Trophoblast cell (in vitro differentiated cells and primary cell): ENCODE results near the gene EXT2.

Experiments used
- DNase-seq, 2 donors: peaks; one replicate each; pipeline ENCODE4 v3.0.0-alpha.2; 2016
- H2AFZ ChIP-seq: 2 replicates; pipeline ENCODE4 v1.6.1; 2013; ENCODE audit warnings: low read length, moderate library complexity, mild to moderate bottlenecking; ENCODE audit not compliant: insufficient read depth, poor library complexity
- H2AK5ac ChIP-seq: 2 replicates; pipeline ENCODE4 v1.6.1; 2013; ENCODE audit warnings: mild to moderate bottlenecking, low read length
- H2BK120ac ChIP-seq: 2 replicates; pipeline ENCODE4 v1.6.1; 2013; ENCODE audit warnings: low read length, mild to moderate bottlenecking, moderate library complexity; ENCODE audit not compliant: insufficient read depth, poor library complexity
- H2BK12ac ChIP-seq: 2 replicates; pipeline ENCODE4 v1.6.1; 2013; ENCODE audit warnings: mild to moderate bottlenecking, low read length, moderate library complexity
- H2BK5ac ChIP-seq: 2 replicates; pipeline ENCODE4 v1.6.1; 2013; ENCODE audit warnings: low read length, low read depth, moderate library complexity, mild to moderate bottlenecking; ENCODE audit not compliant: poor library complexity
- H3K14ac ChIP-seq: 2 replicates; pipeline ENCODE4 v1.6.1; 2013; ENCODE audit warnings: mild to moderate bottlenecking, low read length
- H3K18ac ChIP-seq: 2 replicates; pipeline ENCODE4 v1.6.1; 2013; ENCODE audit warnings: mild to moderate bottlenecking, low read length
- H3K23ac ChIP-seq: 2 replicates; pipeline ENCODE4 v1.6.1; 2013; ENCODE audit warnings: low read length
- H3K27ac ChIP-seq: 2 replicates; pipeline ENCODE4 v1.5.1; 2013; ENCODE audit warnings: low read depth, mild to moderate bottlenecking, inconsistent platforms, low read length, moderate library complexity
- H3K27me3 ChIP-seq: 2 replicates; pipeline ENCODE4 v1.6.1; 2013; ENCODE audit warnings: inconsistent platforms, mild to moderate bottlenecking, low read length, moderate library complexity; ENCODE audit not compliant: insufficient read depth
- H3K36me3 ChIP-seq, 2 experiments: 1 replicate in 1 of 2; 2 replicates in 1 of 2; pipeline ENCODE4 v1.6.1; 2013; ENCODE audit warnings: low read length in 2 of 2, mild to moderate bottlenecking in 2 of 2, moderate library complexity in 1 of 2; ENCODE audit not compliant: insufficient read depth in 2 of 2, control insufficient read depth in 1 of 2
- H3K4ac ChIP-seq: 2 replicates; pipeline ENCODE4 v1.6.1; 2013; ENCODE audit warnings: low read depth, mild to moderate bottlenecking, low read length, moderate library complexity
- H3K4me1 ChIP-seq, 2 experiments: 1 replicate in 1 of 2; 2 replicates in 1 of 2; pipeline ENCODE4 v1.6.1; 2013; ENCODE audit warnings: low read length in 2 of 2, mild to moderate bottlenecking in 2 of 2, moderate library complexity in 1 of 2; ENCODE audit not compliant: insufficient read depth in 2 of 2, control insufficient read depth in 1 of 2
- H3K4me2 ChIP-seq: 2 replicates; pipeline ENCODE4 v1.6.1; 2013; ENCODE audit warnings: inconsistent platforms, mild to moderate bottlenecking, low read length, moderate library complexity
- H3K4me3 ChIP-seq: 2 replicates; pipeline ENCODE4 v1.5.1; 2013; ENCODE audit warnings: mild to moderate bottlenecking, low read depth, low read length, inconsistent platforms
- H3K79me1 ChIP-seq: one replicate; pipeline ENCODE4 v1.6.1; 2013; ENCODE audit warnings: low read length
- H3K79me2 ChIP-seq: 2 replicates; pipeline ENCODE4 v1.6.1; 2013; ENCODE audit warnings: low read length, mild to moderate bottlenecking; ENCODE audit not compliant: control insufficient read depth, insufficient read depth, poor library complexity
- H3K9ac ChIP-seq: 2 replicates; pipeline ENCODE4 v1.6.1; 2013; ENCODE audit warnings: mild to moderate bottlenecking, low read length
- H3K9me3 ChIP-seq: 2 replicates; pipeline ENCODE4 v1.6.1; 2013; ENCODE audit warnings: low read depth, mild to moderate bottlenecking, control low read depth, inconsistent platforms, low read length; ENCODE audit not compliant: insufficient read depth
- H4K12ac ChIP-seq: 2 replicates; pipeline ENCODE4 v1.6.1; 2013; ENCODE audit warnings: low read depth, mild to moderate bottlenecking, low read length, moderate library complexity
- H4K8ac ChIP-seq: 2 replicates; pipeline ENCODE4 v1.6.1; 2013; ENCODE audit warnings: low read depth, mild to moderate bottlenecking, low read length, moderate library complexity
- H4K91ac ChIP-seq: one replicate; pipeline ENCODE4 v1.6.1; 2013; ENCODE audit warnings: low read depth, mild to moderate bottlenecking, low read length, moderate library complexity
- WGBS: extraction: QIAGEN DNeasy Blood & Tissue Kit; methylation state at CpG from one replicate; pipeline ENCODE4 v1.1.7; 2013; ENCODE audit warnings: missing lambda C conversion rate; ENCODE audit not compliant: insufficient read length, insufficient coverage; ENCODE audit errors: extremely low coverage; 5-methylcytosine and 5-hydroxymethylcytosine counted together

EXT2 gene

DNA sequence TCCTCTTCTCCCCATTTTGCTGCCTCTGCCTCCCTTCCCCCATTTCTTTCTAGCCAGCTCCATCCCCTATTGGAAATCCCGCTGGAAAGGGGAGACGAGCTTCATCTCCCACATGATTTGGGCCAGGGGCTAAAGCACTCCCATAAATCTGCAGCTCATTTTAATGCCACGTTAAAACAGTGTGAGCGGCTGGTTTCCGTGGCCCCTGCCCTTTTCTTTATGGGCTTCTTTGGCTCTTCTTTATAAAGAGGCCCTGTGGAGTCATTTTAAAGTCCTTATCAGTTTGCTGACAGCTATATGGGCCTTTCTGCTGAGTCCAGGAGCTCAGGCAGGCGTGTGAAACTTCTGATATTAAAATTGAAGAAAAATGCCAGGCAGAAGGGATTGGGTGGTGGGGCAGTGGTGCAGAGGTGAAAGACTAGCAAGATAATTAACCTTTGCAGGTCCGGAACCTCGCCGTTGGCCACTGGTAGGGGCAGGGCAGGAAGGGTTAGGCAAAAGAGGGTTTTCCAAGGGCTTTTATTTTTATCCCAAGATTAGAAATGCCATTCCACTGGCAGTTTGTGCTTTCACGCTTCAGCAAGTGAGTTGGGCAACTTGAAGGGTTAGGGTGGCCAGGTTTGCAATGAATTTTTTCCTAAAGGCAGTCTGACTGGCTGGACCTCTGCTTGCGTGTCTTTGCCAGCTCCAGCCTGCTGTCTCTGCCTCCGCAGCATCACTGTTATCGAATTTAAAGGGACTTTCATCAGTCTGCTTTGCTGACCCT is 44.3 kb downstream of the EXT2 start:
- Histone ChIP-seq H3K79me1 (no peaks in the 10 kb centered on the region), H3K18ac (no peak overlapping the region), H3K9ac (no peak overlapping the region), H4K91ac (no peak overlapping the region), H2AK5ac (no peak overlapping the region), H3K9me3 (no peaks in the 10 kb centered on the region), H3K27me3 (no peaks in the 10 kb centered on the region), H3K79me2 (no peaks in the 10 kb centered on the region), H3K4me2 (no peak overlapping the region), H3K4me1 (peaks cover 0 to 2% of the 10 kb centered on the region in 2 experiments), H3K14ac (no peak overlapping the region), H3K36me3 (no peaks in the 10 kb centered on the region), H2BK120ac (no peak overlapping the region), H3K4ac (no peak overlapping the region), H3K4me3 (no peak overlapping the region), H2AFZ (no peak overlapping the region), H2BK5ac (no peak overlapping the region), H3K27ac (no peak overlapping the region), H4K12ac (no peak overlapping the region), H2BK12ac (no peak overlapping the region), H4K8ac (no peak overlapping the region), H3K23ac (no peak overlapping the region)
- no peak for DNase-seq
- WGBS = no CpG with 5 or more reads among the region's 13 CpGs

DNA sequence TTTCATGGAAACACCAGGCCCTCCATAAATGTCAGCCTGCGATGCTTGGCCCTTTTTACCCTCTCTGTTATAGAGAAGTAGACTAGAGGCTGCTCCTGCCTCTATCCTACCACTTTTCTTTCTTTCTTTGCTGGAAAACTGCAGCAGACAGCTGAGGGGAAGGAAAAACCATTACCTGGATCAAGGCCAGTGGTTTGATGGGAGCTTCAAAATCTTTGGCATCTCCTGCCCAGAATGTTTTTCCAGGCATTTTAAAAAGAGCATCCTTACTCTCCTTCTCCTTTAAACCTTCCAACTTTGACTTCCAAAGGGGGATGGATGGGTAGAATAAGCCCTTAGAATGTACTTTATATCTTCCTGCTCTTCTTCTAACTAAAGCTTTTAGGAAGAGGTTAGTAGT is 44.9 kb downstream of the EXT2 start:
- H3K27ac ChIP-seq = no peak overlapping the region
- no peak overlapping the region for H3K4me3 ChIP-seq
- H3K79me2 ChIP-seq = no peaks in the 10 kb centered on the region
- H3K23ac ChIP-seq = no peak overlapping the region
- H4K91ac ChIP-seq = no peak overlapping the region
- no peaks in the 10 kb centered on the region for H3K79me1 ChIP-seq
- H3K27me3 ChIP-seq = no peaks in the 10 kb centered on the region
- no peak overlapping the region for H3K4me2 ChIP-seq
- no peaks in the 10 kb centered on the region for H3K9me3 ChIP-seq
- no peak for DNase-seq
- no peaks in the 10 kb centered on the region for H3K36me3 ChIP-seq
- no peak overlapping the region for H2AFZ ChIP-seq
- no peak overlapping the region for H3K14ac ChIP-seq
- peaks cover 0 to 2% of the 10 kb centered on the region in 2 experiments for H3K4me1 ChIP-seq
- H2BK5ac ChIP-seq = no peak overlapping the region
- WGBS = no CpG with 5 or more reads among the region's 1 CpG
- H4K12ac ChIP-seq = no peak overlapping the region
- no peak overlapping the region for H2AK5ac ChIP-seq
- no peak overlapping the region for H2BK12ac ChIP-seq
- H3K9ac ChIP-seq = no peak overlapping the region
- H4K8ac ChIP-seq = no peak overlapping the region
- no peak overlapping the region for H2BK120ac ChIP-seq
- H3K18ac ChIP-seq = no peak overlapping the region
- H3K4ac ChIP-seq = no peak overlapping the region

DNA sequence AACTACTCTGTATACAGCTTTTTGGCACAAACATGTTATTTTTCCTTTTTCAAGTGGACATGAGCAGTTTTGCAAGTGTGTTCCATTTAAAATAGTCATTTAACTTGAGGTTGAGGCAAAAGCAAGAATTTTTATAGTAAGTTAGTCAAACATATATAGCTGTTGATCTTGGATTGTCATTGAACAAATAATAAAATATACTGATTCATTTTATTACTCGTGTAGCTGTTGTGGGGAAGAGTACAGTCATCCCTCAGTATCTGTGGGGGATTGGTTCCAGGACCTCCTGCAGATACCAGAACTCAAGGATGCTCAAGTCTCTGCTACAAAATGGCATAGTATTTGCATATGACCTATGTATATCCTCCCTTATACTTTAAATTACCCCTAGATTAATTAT is 45.3 kb downstream of the EXT2 start:
- Histone ChIP-seq H4K91ac (no peak overlapping the region), H3K36me3 (no peaks in the 10 kb centered on the region), H3K4me3 (no peak overlapping the region), H3K27ac (no peak overlapping the region), H4K8ac (no peak overlapping the region), H2BK120ac (no peak overlapping the region), H3K27me3 (no peaks in the 10 kb centered on the region), H3K9ac (no peak overlapping the region), H4K12ac (no peak overlapping the region), H2AK5ac (no peak overlapping the region), H2BK5ac (no peak overlapping the region), H3K18ac (no peak overlapping the region), H3K14ac (no peak overlapping the region), H3K79me2 (no peaks in the 10 kb centered on the region), H3K4me1 (peaks cover 0 to 2% of the 10 kb centered on the region in 2 experiments), H3K4ac (no peak overlapping the region), H3K9me3 (no peaks in the 10 kb centered on the region), H3K79me1 (no peaks in the 10 kb centered on the region), H2BK12ac (no peak overlapping the region), H2AFZ (no peak overlapping the region), H3K4me2 (no peak overlapping the region), H3K23ac (no peak overlapping the region)
- WGBS = no CpG with 5 or more reads among the region's 1 CpG
- DNase-seq = no peak

DNA sequence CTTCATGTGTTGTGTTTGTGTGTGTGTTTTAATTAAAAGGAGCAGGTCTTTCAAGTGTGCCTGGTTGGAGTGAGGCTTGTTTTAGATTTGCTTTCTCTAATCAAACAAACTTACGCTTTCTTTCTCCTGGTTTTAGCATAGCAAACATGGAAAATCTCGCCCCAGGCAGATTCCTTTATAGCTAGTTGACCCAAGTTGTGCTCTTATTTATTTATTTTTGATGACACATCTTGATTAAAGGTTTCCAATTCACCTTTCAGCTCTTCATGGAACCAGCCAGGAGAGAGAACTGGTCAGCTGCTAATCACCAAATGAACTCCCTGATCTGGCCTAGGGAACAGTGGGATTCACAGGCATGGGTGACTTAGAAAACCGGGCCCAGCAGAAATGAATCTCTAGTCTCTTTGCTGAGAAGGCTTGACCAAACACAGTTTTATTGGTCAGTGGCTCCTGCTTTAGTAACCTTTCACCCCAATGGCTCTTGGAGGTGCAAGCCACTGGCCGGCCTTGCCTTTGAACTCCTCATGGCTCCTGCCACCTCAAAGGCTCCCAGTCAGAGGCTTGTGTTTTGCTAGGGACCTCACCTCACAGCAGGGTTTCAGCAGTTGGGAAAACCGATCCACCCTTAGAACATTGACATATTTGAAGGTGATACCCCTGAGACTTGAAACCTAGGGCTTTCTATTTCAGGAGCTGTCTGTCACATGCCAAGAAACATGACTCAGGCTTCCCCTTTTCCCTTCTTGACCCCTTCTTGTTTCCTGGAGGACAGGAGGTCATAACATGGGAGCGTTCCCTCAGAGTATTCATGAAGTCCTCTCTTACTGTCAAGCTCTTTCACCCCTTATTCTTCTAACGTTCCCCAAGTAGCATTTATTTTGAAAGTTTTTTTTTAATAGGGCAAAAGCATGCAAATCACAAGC is 48.8 kb downstream of the EXT2 start:
- Histone ChIP-seq H4K91ac (no peak overlapping the region), H2BK5ac (no peak overlapping the region), H3K79me1 (no peaks in the 10 kb centered on the region), H3K36me3 (no peaks in the 10 kb centered on the region), H3K9me3 (no peaks in the 10 kb centered on the region), H3K9ac (no peak overlapping the region), H3K4me3 (no peak overlapping the region), H4K8ac (no peak overlapping the region), H3K4me2 (no peak overlapping the region), H2AFZ (no peak overlapping the region), H2BK120ac (no peak overlapping the region), H3K18ac (no peak overlapping the region), H3K14ac (no peak overlapping the region), H4K12ac (no peak overlapping the region), H3K79me2 (no peaks in the 10 kb centered on the region), H3K23ac (no peak overlapping the region), H2BK12ac (no peak overlapping the region), H3K4ac (no peak overlapping the region), H3K27ac (no peak overlapping the region), H3K4me1 (no peaks in the 10 kb centered on the region), H3K27me3 (no peaks in the 10 kb centered on the region), H2AK5ac (no peak overlapping the region)
- DNase-seq = peak in 1 of 2 donors; percentile 4
- WGBS = no CpG with 5 or more reads among the region's 7 CpGs
